ELR (cell line): ENCODE data around the gene PLIN4.

ENCODE experiments used
- DNase-seq: peaks from one replicate; pipeline ENCODE4 v3.0.0-alpha.2; 2015; ENCODE audit warnings: low read depth

Gene PLIN4

DNA sequence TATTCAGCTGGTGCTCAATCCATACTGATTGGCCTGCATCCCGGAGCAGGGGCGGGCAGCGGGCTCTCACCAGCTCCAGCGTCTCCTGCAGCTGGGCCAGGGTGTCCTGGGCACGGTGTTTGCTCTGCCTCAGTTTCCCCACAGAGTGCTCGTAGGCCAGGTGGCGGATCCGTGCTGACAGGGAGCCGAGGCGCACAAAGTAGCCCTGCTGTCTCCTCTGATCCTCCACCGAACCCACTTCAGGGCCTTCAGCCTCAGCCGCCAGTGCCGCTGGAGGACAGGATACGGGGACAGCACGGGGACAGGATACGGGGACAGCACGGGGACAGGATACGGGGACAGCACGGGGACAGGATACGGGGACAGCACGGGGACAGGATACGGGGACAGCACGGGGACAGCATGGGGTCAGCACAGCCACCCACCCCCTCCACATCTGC lies 7.3 kb upstream of the PLIN4 start:
- DNase-seq = no peak

DNA sequence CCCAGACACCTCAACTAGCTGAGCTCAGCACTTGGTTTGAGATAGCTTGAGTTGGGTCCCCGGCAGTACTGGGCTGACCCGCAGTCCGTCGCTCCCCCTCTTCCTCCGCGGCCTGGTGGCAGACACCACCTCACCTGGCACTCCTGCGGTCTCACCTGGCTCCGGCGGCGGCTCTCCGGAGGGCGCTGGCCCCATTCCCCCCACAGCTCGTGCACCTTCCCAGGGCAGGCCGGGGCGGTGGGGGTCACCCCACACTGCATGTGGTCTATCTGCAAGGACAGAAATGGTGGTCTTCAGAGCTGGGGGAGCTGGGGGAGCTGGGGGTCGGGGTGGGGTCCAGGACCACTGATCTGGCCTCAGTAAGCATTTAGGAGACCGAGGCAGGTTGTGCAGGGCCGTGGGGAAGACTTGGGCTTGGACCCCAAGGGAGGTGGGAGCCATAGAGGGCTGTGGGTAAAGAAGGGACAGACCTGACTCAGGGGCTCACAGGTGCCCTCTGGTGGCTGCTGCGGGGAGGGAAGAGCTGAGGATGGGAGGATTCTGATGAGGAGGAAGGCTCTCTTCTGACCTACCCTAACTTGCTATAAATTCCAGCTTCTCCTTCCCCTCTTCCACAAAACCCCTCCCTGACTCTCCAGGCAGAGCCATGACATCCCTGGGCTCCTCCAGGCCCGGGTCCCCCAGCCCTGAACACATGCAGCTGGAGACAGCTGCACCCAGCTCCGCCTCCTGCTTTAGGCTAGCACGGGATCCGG lies 6.7 kb upstream of the PLIN4 start:
- peak; percentile 69 for DNase-seq

DNA sequence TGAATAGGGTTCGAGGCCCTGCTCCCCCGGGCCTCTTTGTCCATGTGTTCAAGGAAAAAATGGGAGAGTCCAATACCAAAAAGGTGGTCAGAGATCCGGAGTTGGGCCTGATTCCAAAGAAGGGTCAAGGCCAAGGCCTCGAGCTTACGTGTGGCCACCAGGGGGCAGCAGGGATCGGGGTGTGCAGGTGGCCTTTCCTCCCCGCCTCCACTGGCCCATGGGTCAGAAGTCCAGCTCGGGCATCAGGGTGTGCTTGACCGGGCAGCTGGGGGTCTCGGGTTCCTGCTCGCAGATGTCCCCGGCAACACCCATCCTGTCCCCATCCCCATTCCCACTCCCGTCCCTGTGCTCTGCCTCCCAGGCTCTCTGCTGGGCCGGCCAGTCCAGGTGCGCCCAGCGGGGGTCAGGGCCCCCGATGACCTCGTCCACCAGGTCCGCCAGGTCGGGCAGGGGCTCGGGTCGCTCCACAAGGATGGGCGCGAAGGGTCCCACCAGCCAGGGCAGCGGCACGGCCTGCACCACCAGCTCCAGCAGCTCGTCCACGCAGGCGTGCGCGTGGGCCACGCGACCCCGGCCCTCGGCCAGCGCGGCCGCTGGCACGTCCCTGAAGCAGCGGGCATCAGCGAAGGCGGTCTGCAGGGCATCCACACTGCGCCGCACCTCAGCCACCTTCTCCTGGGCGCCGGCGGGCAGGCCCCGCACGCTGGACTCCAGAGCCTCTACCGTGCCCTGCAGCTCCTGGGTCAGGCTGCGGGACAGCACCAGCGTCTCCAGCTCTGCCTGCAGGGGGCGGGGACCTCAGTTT lies 5.2 kb upstream of the PLIN4 start:
- DNase-seq = peak; percentile 67

DNA sequence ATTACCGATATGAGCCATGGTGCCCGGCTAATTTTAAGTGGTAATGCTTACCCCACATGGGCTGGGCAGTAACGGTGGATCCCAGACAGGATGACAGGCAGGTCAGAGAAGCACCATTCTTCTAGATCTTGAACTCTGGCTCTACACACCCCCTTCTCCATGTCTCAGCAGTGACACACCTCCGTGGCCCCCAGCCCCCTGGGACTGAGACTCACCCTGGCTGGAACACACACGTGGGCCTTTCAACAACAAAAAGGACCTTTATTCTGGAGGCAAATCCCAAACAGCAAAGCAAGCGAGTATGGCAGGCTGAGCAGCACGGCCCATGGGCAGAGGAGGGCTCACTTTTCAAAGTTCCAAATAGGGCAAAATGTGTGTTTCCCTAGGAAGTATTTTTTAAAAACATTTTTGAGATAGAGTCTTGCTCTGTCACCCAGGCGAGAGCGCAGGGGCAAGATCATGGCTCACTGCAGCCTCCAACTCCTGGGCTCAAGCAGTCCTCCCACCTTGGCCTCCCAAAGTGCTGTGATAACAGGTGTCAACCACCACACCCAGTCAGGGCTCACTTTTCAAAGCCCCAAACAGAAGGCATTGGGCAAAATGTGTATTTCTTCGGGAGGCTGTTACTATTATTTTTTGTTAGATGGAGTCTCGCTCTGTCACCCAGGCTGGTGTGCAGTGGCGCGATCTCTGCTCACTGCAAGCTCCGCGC lies 4.2 kb upstream of the PLIN4 start:
- DNase-seq = no peak

DNA sequence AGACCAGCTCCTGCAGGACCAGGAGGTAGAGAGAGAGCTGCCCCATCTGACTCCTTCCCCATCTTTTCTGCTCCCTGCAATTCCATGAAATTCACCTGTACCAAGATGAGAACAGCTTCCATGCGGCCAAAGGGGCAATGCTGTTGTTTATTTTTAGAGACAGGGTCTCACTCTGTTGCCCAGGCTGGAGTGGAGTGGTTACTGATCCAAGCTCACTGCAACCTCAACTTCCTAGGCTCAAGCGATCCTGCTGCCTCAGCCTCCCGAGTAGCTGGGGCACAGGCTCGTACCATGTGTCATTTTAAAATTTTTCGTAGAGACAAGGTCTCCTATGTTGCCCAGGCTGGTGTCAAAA lies 3.6 kb upstream of the PLIN4 start:
- DNase-seq = no peak

DNA sequence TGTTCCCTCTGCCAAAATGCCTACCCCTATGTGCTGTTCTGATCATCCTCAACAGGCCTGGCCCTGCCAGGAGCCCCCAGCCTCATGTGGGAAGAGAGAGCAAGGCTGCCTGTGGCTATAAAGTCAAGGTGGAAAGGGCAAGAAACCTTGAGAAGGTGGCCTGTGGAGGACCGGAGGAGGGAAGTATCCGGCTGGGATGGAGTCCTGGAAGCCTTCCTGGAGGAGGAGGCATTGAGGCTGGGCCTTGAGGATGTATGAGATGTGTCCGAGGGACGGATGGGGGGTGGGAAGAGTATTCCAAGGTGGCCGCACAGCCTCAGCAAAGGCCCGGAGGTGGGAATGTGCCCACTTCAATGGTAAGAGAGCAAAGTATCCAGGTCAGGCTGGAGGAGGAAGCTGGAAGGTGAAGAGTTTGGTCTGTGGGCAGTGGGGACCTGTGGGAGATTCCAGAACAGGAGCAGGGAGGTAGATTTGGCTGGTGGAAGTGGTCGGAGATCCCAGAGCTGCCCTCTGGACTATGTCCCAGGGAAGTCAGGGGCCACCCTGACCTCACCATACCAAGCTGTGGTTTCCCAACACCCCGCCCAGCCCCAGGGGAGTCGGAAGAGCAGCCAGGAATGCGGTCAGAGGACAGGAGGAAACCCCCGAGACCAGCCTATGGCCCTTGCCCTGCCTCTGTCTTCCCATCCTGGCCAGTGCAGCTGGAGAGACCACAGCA lies 3.0 kb upstream of the PLIN4 start:
- peak; percentile 48 for DNase-seq

DNA sequence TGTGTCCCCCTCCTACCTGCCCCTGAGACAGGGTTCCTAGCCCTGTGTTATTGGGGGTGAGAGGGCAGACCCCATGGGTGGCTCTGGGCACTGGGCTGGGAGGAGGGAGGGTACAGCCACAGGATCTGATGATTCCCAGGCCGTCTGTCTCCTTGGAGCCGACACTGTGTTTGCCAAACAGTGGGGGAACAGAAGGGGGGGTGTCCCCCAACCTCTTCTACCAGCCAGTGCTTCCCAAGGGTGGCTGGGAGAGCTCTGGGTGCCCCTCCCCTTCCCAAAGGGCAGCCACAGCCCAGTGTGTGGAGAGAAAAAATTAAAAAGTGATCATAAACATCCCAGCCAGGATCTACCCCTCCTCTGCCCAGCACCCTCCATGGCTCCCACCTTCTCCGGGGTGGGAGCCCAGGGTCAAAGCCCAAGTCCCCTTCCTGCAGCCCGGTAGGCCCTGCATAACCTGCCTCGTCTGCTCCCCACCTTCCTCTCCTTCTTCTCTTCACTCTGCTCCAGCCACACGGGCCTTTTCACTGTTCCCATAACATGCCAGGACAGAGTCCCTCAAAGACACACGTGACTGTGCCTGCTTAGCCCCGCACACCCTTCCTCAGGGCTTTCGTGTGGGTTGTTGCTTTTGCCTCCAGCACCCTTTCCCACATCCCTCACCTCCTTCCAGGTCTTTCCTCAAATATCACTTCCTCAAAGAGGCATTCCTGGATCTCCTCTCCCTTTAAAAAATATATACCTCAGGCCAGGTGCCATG lies 1.4 kb upstream of the PLIN4 start:
- no peak for DNase-seq

DNA sequence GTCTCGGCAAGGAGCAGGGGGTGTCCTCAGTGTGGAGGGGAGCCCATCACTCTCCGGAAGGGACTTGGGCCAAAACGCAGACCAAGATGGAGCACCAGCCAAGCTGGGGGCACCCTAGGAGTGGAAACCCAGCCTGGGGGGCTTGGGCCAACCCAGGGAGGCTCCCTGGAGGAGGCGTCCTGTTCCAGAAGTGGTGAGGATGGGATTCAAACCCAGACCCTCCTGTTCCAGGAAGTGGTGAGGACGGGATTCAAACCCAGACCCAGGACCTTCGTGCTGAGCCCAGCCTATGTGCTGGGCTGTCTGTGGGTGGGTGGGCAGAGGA lies 848 bp upstream of the PLIN4 start:
- no peak for DNase-seq

DNA sequence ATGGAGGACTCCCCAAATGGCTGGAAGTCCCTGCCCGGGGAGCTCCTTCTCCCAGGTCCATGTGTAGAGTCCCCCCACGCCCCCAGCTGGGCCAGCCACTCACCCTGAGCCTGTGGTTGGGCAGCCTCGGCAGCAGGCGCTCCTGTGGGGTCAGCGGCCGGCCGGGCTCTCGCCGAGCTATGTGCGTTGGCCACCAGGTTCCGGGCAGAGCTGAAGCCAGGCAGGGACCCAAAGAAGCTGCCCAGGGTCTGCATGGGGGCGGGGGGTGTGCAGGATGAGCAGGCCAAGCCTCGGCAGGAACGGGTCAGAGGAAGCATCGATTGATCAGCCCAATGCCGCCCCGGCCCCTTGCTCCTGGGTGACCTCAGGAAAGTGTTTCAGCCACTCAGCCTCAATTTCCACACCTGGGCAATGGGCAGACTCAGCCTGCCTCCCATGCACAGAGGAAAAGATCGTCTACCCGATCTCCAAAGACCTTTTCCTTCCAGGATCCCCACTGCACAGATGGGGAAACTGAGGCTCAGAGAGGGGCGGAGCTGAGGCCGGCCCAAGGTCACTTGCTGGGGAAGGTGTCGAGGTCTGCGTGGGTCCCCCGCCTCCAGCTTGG lies 732 bp downstream of the PLIN4 start:
- DNase-seq = no peak

DNA sequence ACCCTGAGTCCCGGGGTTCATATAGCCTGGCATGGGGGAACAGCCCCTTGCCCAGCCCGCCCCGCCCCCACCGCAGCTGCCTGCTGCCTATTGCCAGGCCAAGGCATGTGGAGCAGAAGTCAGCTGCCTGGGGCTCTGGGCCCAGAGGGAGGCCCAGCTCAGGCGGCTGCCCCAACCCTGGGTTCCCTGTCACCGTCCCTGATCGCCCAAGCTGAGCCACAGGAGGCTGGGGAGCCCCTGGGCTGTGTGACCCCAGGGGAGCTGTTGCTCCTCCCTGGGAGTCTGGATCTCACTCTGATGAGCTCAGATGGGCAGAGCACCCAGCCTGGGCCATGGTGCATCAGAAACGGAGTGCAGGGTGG lies 1.4 kb downstream of the PLIN4 start:
- no peak for DNase-seq

DNA sequence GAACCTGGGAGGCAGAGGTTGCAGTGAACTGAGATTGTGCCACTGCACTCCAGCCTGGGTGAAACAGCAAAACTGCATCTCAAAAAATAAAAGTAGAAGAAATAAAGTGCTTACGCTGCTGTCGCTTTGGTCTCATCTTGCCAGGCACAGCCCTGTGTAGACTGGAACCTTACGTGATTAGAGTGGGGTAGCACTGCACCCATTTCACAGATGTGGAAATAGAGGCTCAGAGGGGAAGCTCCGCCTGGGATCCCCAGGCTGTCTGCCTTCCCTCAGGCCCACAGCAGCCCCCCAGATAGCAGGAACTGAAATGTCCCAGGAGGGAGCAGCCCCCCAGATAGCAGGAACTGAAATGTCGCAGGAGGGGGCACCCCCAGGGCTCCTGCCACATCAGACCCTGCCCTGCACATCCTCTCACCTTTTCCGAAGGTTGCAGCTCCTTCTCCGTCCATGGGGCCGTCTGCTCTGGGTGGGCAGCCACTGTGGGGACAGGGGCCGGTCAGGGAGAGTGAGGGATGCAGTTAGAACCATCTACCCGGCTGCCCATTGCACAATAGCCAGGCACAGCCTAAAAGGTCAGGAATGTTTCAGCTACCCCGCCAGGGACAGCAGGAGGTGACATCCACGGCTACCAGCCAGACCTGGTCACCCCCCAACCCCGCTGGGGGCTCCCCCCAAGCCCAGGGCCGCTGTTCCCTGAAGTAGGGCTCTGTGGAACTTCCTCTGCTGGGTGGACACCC lies 1.9 kb downstream of the PLIN4 start:
- no peak for DNase-seq

DNA sequence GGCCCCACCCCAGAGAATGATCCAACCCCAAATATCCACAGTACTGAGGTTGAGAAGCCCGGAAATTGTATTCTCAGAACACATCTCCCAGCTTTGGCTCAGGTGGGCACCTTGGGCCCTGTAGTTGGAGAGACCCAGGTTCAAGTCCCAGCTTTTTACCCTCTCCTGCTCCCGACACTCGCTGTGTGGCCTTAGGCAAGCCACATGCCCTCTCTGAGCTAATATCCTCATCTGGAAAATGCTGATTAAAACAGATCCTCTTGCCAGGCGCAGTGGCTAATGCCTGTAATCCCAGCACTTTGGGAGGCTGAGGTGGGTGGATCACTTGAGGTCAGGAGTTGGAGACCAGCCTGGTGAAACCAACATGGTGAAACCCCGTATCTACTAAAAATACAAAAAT lies 2.6 kb downstream of the PLIN4 start:
- DNase-seq = no peak

DNA sequence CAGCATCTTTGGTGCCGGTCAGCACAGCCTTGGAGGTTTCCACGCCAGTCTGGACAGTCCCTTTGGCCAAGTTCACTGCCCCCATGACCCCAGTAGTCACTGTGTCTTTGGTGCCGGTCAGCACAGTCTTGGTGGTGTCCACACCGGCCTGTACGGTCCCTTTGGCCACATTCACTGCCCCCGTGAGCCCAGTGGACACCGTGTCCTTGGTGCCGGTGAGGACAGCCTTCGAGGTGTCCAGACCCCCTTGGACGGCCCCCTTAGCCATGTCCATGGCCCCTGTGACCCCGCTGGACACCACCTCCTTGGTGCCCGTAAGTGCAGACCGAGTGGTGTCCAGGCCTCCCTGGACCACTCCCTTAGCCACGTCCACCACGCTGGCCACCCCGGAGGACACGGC lies 5.0 kb downstream of the PLIN4 start:
- DNase-seq = no peak

DNA sequence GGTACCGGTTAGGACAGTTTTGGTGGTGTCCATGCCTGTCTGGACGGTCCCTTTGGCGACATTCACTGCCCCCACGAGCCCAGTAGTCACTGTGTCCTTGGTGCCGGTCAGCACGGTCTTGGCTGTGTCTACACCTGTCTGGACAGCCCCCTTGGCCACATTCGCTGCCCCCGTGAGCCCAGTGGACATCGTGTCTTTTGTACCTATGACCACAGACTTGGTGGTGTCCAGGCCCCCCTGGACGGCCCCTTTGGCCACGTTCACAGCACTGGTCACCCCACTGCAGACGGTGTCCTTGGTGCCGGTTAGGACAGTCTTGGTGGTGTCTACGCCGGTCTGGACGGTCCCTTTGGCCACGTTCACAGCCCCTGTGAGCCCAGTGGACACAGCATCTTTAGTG lies 6.2 kb downstream of the PLIN4 start:
- DNase-seq = no peak

DNA sequence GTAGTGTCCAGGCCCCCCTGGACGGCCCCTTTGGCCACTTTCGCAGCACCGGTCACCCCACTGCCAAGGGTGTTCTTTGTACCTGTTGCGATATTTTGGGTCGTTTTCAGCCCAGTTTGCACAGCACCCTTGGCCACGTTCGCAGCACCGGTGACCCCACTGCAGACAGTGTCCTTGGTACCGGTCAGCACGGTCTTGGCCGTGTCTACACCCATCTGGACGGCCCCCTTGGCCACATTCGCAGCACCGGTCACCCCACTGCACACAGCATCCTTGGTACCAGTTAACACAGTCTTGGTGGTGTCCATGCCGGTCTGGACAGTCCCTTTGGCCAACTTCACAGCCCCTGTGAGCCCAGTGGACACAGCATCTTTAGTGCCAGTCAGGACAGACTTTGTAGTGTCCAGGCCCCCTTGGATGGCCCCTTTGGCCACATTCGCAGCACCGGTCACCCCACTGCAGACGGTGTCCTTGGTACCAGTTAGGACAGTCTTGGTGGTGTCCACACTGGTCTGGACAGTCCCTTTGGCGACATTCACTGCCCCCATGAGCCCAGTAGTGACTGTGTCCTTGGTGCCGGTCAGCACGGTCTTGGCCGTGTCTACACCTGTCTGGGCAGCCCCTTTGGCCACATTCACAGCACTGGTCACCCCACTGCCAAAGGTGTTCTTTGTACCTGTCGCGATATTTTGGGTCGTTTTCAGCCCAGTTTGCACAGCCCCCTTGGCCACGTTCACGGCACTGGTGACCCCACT lies 6.8 kb downstream of the PLIN4 start:
- no peak for DNase-seq

DNA sequence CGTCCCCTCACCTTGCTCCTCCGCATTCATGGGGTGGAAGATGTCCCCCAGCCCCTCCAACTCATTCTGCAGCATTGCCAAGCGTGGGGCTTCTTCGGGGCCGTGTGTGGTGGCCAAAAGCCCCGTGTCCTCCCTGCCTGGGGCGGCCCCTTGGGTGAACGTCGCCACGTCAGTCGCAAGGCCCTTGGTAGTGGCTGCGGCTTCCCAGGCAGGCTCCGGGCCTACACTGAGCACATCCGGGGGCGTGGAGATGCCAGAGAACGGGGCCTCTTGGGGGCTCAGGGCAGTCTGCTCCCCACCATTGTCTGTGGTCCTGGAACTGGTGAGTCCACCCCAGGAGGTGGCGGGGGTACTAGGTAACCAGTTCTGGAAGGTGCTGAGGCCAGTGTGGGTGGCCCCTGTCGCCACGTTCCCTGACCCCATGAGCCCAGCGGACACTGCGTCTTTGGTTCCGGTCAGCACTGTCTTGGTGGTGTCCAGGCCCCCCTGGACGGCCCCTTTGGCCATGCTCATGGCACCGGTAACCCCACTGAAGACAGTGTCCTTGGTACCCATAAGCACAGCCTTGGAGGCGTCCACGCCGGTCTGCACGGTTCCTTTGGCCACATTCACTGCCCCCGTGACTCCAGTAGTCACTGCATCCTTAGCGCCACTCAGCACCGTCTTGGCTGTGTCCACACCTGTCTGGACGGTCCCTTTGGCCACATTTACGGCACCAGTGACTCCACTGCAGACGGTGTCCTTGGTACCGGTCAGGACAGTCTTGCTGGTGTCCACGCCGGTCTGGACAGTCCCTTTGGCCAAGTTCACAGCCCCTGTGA lies 7.6 kb downstream of the PLIN4 start:
- no peak for DNase-seq

DNA sequence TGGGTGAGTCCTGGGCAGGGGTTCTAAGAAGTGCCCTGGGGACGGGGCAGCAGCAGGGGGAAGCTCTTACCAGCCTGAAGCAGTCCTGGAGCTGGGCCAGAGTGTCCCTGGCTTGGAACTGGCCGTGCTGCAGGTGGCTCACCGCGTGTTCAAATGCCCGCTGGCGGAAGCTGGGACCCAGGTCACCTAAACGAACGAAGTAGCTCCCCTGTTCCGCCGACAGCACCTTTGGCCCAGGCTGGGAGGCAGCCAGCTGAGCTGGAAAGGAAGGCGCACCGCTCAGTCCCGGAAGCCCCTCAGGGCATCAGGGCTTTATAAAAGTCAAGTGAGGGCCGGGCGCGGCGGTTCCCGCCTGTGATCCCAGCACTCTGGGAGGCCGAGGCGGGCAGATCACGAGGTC lies 9.6 kb downstream of the PLIN4 start:
- no peak for DNase-seq

DNA sequence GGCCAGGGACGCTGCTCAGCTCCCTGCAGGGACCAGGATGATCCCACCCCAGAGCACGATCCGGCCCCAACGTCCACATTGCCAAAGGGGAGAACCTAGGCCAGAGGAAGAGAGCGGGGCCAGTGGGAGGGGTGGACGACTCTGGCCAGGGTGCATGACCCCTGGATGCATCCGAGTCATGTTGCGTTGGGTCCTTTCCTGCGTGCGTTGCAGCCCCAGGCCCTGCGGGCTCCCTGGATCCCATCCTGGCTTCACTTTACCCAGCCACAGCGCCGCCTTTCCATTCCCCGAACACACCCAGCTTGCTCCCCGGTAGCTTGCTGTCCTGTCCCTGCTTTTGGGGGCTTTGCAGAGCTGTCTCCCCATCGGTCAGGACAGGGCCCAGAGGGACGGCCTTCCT lies 10.5 kb downstream of the PLIN4 start:
- no peak for DNase-seq

DNA sequence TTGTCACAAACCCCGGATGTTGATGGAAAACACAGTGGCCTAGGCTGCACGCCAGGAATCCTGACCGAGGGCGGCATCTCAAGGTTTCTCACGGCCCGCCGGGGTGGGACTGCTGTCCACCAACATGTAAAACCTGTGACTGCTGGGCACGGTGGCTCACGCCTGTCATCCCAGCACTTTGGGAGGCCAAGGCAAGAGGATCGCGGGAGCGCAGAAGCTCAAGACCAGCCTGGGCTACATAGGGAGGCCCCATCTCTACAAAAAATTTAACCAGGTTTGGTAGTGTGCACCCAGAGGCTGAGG lies 11.2 kb downstream of the PLIN4 start:
- no peak for DNase-seq
